ENCODE results near the gene NT5C3B. TPM values are rescaled to one million over a fixed set of nuclear protein-coding genes. Genes with fewer than 3 reads are reported as not detected.
"Not testable (repeated sequence)": the region's sequence is repeated elsewhere in the genome, so short reads cannot be mapped to it uniquely, and the experiment has no call there.

The NT5C3B gene
- total and polyA plus RNA-seq, 4 donors: 43.5 to 155 (median 82.3) TPM

- Histone ChIP-seq H3K27me3 (ENCODE audit: control insufficient read depth in 1 of 2, insufficient read depth in 2 of 2, low read length in 1 of 2) (no peaks in the 10 kb centered on the region), H3K9me3 (ENCODE audit: control insufficient read depth, low read length) (no peaks in the 10 kb centered on the region), H3K4me3 (ENCODE audit: low read length in 2 of 2) (peak overlapping the region; percentile 44 to 54), H3K4me1 (ENCODE audit: control insufficient read depth in 1 of 2, insufficient read depth in 2 of 2, low read length in 2 of 2) (no peaks in the 10 kb centered on the region), H3K36me3 (ENCODE audit: control insufficient read depth in 1 of 2, insufficient read depth in 2 of 2, low read length in 1 of 2) (peaks cover 0 to 2% of the 10 kb centered on the region in 2 donors), H3K27ac (ENCODE audit: low read depth in 1 of 2, low read length in 2 of 2) (peak overlapping the region in 1 of 2 donors; percentile 11)
- WGBS, 2 donors: 10 to 11% methylated on average over 13 of the region's 13 CpGs
- ATAC-seq (ENCODE audit: low FRiP score): peak; percentile 70
- DNase-seq: no peak
- intact Hi-C loops (cut with DNase I): no loop called here
Measured at GRCh38 chr17:41835214-41835799, 725 bp downstream of the NT5C3B start.

DNA sequence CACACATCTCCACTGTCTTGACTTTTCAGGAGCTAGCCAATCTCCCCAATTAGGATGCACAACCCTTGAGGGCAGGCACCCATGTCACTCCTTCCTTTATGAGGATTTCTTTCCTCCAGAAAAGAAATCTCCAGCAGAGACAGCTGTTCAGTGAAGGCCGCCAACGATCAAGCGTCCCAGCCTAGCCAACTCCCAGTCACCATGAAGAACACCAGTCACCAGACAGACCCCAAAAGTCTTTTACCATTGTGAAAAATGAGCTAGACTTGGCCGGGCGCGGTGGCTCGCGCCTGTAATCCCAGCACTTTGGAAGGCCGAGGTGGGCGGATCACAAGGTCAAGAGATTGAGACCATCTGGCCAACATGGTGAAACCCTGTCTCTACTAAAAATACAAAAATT, 6.1 kb downstream of the NT5C3B start:
- H3K9me3 ChIP-seq (ENCODE audit: control insufficient read depth, low read length); intact Hi-C loops (cut with DNase I); H3K27ac ChIP-seq (ENCODE audit: low read depth in 1 of 2, low read length in 2 of 2); H3K27me3 ChIP-seq (ENCODE audit: control insufficient read depth in 1 of 2, insufficient read depth in 2 of 2, low read length in 1 of 2); H3K4me1 ChIP-seq (ENCODE audit: control insufficient read depth in 1 of 2, insufficient read depth in 2 of 2, low read length in 2 of 2); H3K4me3 ChIP-seq (ENCODE audit: low read length in 2 of 2); ATAC-seq (ENCODE audit: low FRiP score): not testable (repeated sequence)
- peaks cover 4 to 10% of the 10 kb centered on the region in 2 donors for H3K36me3 ChIP-seq (ENCODE audit: control insufficient read depth in 1 of 2, insufficient read depth in 2 of 2, low read length in 1 of 2)
- peak in 1 of 2 donors; percentile 63 for DNase-seq
- WGBS, 2 donors: 85 to 86% methylated on average over 10 of the region's 10 CpGs

- Histone ChIP-seq H3K4me1 (ENCODE audit: control insufficient read depth in 1 of 2, insufficient read depth in 2 of 2, low read length in 2 of 2) (no peaks in the 10 kb centered on the region), H3K9me3 (ENCODE audit: control insufficient read depth, low read length) (no peaks in the 10 kb centered on the region), H3K27me3 (ENCODE audit: control insufficient read depth in 1 of 2, insufficient read depth in 2 of 2, low read length in 1 of 2) (no peaks in the 10 kb centered on the region), H3K4me3 (ENCODE audit: low read length in 2 of 2) (no peak overlapping the region), H3K27ac (ENCODE audit: low read depth in 1 of 2, low read length in 2 of 2) (no peak overlapping the region), H3K36me3 (ENCODE audit: control insufficient read depth in 1 of 2, insufficient read depth in 2 of 2, low read length in 1 of 2) (peaks cover 4 to 8% of the 10 kb centered on the region in 2 donors)
- WGBS, 2 donors: 87 to 89% methylated on average over 19 of the region's 19 CpGs
- intact Hi-C loops (cut with DNase I): no loop called here
- ATAC-seq (ENCODE audit: low FRiP score) (no peak), DNase-seq (peak; percentile 32 to 68)
Measured at GRCh38 chr17:41825175-41825845, 10.7 kb downstream of the NT5C3B start.

DNA sequence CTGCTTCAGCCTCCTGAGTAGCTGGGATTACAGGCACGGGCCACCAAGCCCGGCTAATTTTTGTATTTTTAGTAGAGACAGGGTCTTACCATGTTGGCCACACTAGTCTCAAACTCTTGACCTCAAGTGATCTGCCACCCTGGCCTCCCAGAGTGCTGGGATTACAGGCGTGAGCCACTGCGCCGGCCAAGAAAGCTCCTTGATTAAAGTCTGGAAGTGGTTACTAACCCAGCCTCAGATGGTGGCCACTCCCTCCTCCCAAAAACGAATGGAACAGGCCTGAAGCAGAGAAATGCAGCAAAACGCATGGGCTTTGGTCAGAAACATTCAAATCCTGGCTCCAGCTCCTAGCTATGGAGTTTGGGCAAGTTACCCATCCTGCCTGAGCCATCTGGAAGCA, 11.9 kb downstream of the NT5C3B start:
- intact Hi-C loops (cut with DNase I): no loop called here
- H3K9me3 ChIP-seq (ENCODE audit: control insufficient read depth, low read length): no peaks in the 10 kb centered on the region
- H3K36me3 ChIP-seq (ENCODE audit: control insufficient read depth in 1 of 2, insufficient read depth in 2 of 2, low read length in 1 of 2): peaks cover 1 to 3% of the 10 kb centered on the region in 2 donors
- no peak overlapping the region for H3K4me3 ChIP-seq (ENCODE audit: low read length in 2 of 2)
- no peaks in the 10 kb centered on the region for H3K27me3 ChIP-seq (ENCODE audit: control insufficient read depth in 1 of 2, insufficient read depth in 2 of 2, low read length in 1 of 2)
- no peaks in the 10 kb centered on the region for H3K4me1 ChIP-seq (ENCODE audit: control insufficient read depth in 1 of 2, insufficient read depth in 2 of 2, low read length in 2 of 2)
- DNase-seq: no peak
- ATAC-seq (ENCODE audit: low FRiP score): no peak
- WGBS, 2 donors: 53 to 54% methylated on average over 7 of the region's 7 CpGs
- no peak overlapping the region for H3K27ac ChIP-seq (ENCODE audit: low read depth in 1 of 2, low read length in 2 of 2)

- no peaks in the 10 kb centered on the region for H3K4me1 ChIP-seq (ENCODE audit: control insufficient read depth in 1 of 2, insufficient read depth in 2 of 2, low read length in 2 of 2)
- DNase-seq: no peak
- intact Hi-C loops (cut with DNase I): no loop called here
- ATAC-seq (ENCODE audit: low FRiP score): no peak
- WGBS, 2 donors: 77 to 80% methylated on average over 7 of the region's 7 CpGs
- H3K36me3 ChIP-seq (ENCODE audit: control insufficient read depth in 1 of 2, insufficient read depth in 2 of 2, low read length in 1 of 2): peaks cover 1 to 3% of the 10 kb centered on the region in 2 donors
- no peak overlapping the region for H3K4me3 ChIP-seq (ENCODE audit: low read length in 2 of 2)
- no peaks in the 10 kb centered on the region for H3K9me3 ChIP-seq (ENCODE audit: control insufficient read depth, low read length)
- no peak overlapping the region for H3K27ac ChIP-seq (ENCODE audit: low read depth in 1 of 2, low read length in 2 of 2)
- no peaks in the 10 kb centered on the region for H3K27me3 ChIP-seq (ENCODE audit: control insufficient read depth in 1 of 2, insufficient read depth in 2 of 2, low read length in 1 of 2)
Measured at GRCh38 chr17:41823580-41823979, 12.5 kb downstream of the NT5C3B start.

DNA sequence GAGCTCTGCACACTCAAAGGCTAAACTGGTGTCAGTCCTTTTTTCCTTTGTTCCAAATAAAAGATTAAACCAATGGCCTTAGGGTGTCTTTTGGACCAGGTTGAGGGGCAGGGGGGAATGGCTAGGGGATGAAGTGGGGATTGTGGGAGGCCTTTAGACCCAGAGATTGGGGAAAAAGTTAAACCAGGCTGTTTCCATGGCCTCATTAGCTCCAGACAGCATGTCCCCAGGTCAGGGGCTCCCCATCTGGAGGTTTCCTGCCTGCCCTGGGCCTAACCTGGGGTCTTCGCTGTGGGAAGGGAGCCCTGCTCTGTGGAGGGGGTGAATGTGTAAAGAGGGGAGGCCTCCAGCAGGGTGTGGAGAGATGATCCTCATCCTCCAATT, 12.9 kb downstream of the NT5C3B start:
- WGBS, 2 donors: 84 to 91% methylated on average over 1 of the region's 1 CpG
- ATAC-seq (ENCODE audit: low FRiP score) (no peak), DNase-seq (no peak)
- intact Hi-C loops (cut with DNase I): no loop called here
- H3K27ac ChIP-seq (ENCODE audit: low read depth in 1 of 2, low read length in 2 of 2): no peak overlapping the region
- no peaks in the 10 kb centered on the region for H3K27me3 ChIP-seq (ENCODE audit: control insufficient read depth in 1 of 2, insufficient read depth in 2 of 2, low read length in 1 of 2)
- H3K4me1 ChIP-seq (ENCODE audit: control insufficient read depth in 1 of 2, insufficient read depth in 2 of 2, low read length in 2 of 2): no peaks in the 10 kb centered on the region
- H3K36me3 ChIP-seq (ENCODE audit: control insufficient read depth in 1 of 2, insufficient read depth in 2 of 2, low read length in 1 of 2): peaks cover 0 to 1% of the 10 kb centered on the region in 2 donors
- H3K4me3 ChIP-seq (ENCODE audit: low read length in 2 of 2): no peak overlapping the region
- no peaks in the 10 kb centered on the region for H3K9me3 ChIP-seq (ENCODE audit: control insufficient read depth, low read length)

DNA sequence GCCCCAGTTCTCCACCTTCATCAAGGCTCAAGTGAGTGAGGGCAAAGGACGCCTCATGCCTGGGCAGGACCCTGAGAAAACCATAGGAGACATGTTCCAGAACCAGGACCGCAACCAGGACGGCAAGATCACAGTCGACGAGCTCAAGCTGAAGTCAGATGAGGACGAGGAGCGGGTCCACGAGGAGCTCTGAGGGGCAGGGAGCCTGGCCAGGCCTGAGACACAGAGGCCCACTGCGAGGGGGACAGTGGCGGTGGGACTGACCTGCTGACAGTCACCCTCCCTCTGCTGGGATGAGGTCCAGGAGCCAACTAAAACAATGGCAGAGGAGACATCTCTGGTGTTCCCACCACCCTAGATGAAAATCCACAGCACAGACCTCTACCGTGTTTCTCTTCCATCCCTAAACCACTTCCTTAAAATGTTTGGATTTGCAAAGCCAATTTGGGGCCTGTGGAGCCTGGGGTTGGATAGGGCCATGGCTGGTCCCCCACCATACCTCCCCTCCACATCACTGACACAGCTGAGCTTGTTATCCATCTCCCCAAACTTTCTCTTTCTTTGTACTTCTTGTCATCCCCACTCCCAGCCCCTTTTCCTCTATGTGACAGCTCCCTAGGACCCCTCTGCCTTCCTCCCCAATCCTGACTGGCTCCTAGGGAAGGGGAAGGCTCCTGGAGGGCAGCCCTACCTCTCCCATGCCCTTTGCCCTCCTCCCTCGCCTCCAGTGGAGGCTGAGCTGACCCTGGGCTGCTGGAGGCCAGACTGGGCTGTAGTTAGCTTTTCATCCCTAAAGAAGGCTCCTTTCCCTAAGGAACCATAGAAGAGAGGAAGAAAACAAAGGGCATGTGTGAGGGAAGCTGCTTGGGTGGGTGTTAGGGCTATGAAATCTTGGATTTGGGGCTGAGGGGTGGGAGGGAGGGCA, 13.6 kb downstream of the NT5C3B start:
- no peaks in the 10 kb centered on the region for H3K4me1 ChIP-seq (ENCODE audit: control insufficient read depth in 1 of 2, insufficient read depth in 2 of 2, low read length in 2 of 2)
- DNase-seq: no peak
- H3K9me3 ChIP-seq (ENCODE audit: control insufficient read depth, low read length): no peaks in the 10 kb centered on the region
- H3K27ac ChIP-seq (ENCODE audit: low read depth in 1 of 2, low read length in 2 of 2): no peak overlapping the region
- no peaks in the 10 kb centered on the region for H3K27me3 ChIP-seq (ENCODE audit: control insufficient read depth in 1 of 2, insufficient read depth in 2 of 2, low read length in 1 of 2)
- no peak overlapping the region for H3K4me3 ChIP-seq (ENCODE audit: low read length in 2 of 2)
- 68 to 69% methylated on average over 12 of the region's 12 CpGs for WGBS, 2 donors
- no peak for ATAC-seq (ENCODE audit: low FRiP score)
- intact Hi-C loops (cut with DNase I): no loop called here
- H3K36me3 ChIP-seq (ENCODE audit: control insufficient read depth in 1 of 2, insufficient read depth in 2 of 2, low read length in 1 of 2): peaks cover 0 to 1% of the 10 kb centered on the region in 2 donors

GRCh38 chr17:41821776-41822175, 14.3 kb downstream of the NT5C3B start:
- WGBS, 2 donors: 81 to 86% methylated on average over 14 of the region's 14 CpGs
- no peak for ATAC-seq (ENCODE audit: low FRiP score)
- no peak overlapping the region for H3K27ac ChIP-seq (ENCODE audit: low read depth in 1 of 2, low read length in 2 of 2)
- H3K36me3 ChIP-seq (ENCODE audit: control insufficient read depth in 1 of 2, insufficient read depth in 2 of 2, low read length in 1 of 2): no peaks in the 10 kb centered on the region
- intact Hi-C loops (cut with DNase I): no loop called here
- no peak overlapping the region for H3K4me3 ChIP-seq (ENCODE audit: low read length in 2 of 2)
- H3K9me3 ChIP-seq (ENCODE audit: control insufficient read depth, low read length): no peaks in the 10 kb centered on the region
- no peaks in the 10 kb centered on the region for H3K27me3 ChIP-seq (ENCODE audit: control insufficient read depth in 1 of 2, insufficient read depth in 2 of 2, low read length in 1 of 2)
- H3K4me1 ChIP-seq (ENCODE audit: control insufficient read depth in 1 of 2, insufficient read depth in 2 of 2, low read length in 2 of 2): no peaks in the 10 kb centered on the region
- no peak for DNase-seq

Measured in aorta (tissue), 5 donors.